ENCODE data around the gene OR52I2.

OR52I2 gene

GRCh38 chr11:4636962-4637661 lies 55.6 kb downstream of the OR52I2 start, which contains the start of gene OR51D1:
Gene OR51D1, plus strand, starts transcription at chr11:4637477. Its CDS starts 2,314 bp downstream, at chr11:4639791.
- H3K4me3 ChIP-seq (ENCODE audit: low read depth, low read length): peak within 1 kb of the TSS; percentile 36
- TF ChIP-seq, protein P1, sequence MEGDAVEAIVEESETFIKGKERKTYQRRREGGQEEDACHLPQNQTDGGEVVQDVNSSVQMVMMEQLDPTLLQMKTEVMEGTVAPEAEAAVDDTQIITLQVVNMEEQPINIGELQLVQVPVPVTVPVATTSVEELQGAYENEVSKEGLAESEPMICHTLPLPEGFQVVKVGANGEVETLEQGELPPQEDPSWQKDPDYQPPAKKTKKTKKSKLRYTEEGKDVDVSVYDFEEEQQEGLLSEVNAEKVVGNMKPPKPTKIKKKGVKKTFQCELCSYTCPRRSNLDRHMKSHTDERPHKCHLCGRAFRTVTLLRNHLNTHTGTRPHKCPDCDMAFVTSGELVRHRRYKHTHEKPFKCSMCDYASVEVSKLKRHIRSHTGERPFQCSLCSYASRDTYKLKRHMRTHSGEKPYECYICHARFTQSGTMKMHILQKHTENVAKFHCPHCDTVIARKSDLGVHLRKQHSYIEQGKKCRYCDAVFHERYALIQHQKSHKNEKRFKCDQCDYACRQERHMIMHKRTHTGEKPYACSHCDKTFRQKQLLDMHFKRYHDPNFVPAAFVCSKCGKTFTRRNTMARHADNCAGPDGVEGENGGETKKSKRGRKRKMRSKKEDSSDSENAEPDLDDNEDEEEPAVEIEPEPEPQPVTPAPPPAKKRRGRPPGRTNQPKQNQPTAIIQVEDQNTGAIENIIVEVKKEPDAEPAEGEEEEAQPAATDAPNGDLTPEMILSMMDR (IDR thresholded peaks at IDR 0.05; ENCODE audit: insufficient read depth, low read length, missing control alignments): peak; percentile 95
- ChIA-PET POLR2A (no interaction called here), CTCF (interaction anchor here (0.6 to 4.9 kb wide), 49 partner anchors 10 to 745 kb away, joined by 3 to 97 read pairs (median 4); partner anchors contain the start of genes MMP26, OR51E2, OR51F2 and TRIM68)
- no peak for DNase-seq (ENCODE audit: low read depth, low spot score)

GRCh38 chr11:4637662-4638047 lies 56.1 kb downstream of the OR52I2 start:
- TF ChIP-seq, protein P1 (IDR thresholded peaks at IDR 0.05; ENCODE audit: insufficient read depth, low read length, missing control alignments): no peak
- no peak for DNase-seq (ENCODE audit: low read depth, low spot score)
- ChIA-PET POLR2A (no interaction called here), CTCF (interaction anchor here (0.6 to 4.9 kb wide), 33 partner anchors 10 to 744 kb away, joined by 3 to 97 read pairs (median 6); partner anchors contain the start of genes MMP26, OR51E2, OR51F2 and TRIM68)
- H3K4me3 ChIP-seq (ENCODE audit: low read depth, low read length): no peak overlapping the region

- TF ChIP-seq, protein P1 (IDR thresholded peaks at IDR 0.05; ENCODE audit: insufficient read depth, low read length, missing control alignments): no peak
- ChIA-PET POLR2A (no interaction called here), CTCF (interaction anchor here (1.7 to 4.9 kb wide), 2 partner anchors 15 to 186 kb away, joined by 6 to 97 read pairs; no protein-coding TSS in a partner anchor)
- no peak for DNase-seq (ENCODE audit: low read depth, low spot score)
- H3K4me3 ChIP-seq (ENCODE audit: low read depth, low read length): no peak overlapping the region
Measured at GRCh38 chr11:4639931-4640330, 58.4 kb downstream of the OR52I2 start.

GRCh38 chr11:4641501-4641900 lies 60.0 kb downstream of the OR52I2 start:
- no peak for DNase-seq (ENCODE audit: low read depth, low spot score)
- no peak overlapping the region for H3K4me3 ChIP-seq (ENCODE audit: low read depth, low read length)
- CTCF ChIA-PET: interaction anchor here (1.7 kb wide), 2 partner anchors 15 to 185 kb away, joined by 3 to 6 read pairs; no protein-coding TSS in a partner anchor
- POLR2A ChIA-PET: no interaction called here
- TF ChIP-seq, protein P1 (IDR thresholded peaks at IDR 0.05; ENCODE audit: insufficient read depth, low read length, missing control alignments): no peak

DNA sequence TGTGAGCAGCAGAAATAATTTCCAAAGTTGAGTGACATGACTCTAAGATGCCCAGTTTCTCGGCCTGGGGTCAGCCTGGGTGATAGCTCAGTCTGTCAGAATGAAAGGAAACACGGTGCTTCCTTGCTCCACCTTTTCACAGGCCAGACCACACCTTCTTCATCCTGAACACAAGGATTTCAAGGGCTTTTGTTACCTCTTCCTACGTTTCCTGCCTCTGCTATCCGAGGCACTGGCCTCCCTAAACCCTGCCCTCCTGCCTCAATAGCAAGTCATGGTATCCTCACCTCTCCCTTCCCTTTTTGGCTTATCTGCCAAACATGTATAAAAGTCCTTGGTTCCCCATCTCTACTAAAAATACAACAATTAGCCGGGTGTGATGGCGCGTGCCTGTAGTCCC lies 60.5 kb downstream of the OR52I2 start:
- DNase-seq (ENCODE audit: low read depth, low spot score): no peak
- POLR2A ChIA-PET: no interaction called here
- TF ChIP-seq, protein P1 (IDR thresholded peaks at IDR 0.05; ENCODE audit: insufficient read depth, low read length, missing control alignments): no peak
- CTCF ChIA-PET: interaction anchor here (1.7 kb wide), 1 partner anchor 16 kb away, joined by 3 read pairs; no protein-coding TSS in a partner anchor
- H3K4me3 ChIP-seq (ENCODE audit: low read depth, low read length): no peak overlapping the region
